Measurements from ENCODE around the gene NUDT16L1. TPM values are rescaled to one million over a fixed set of nuclear protein-coding genes. Genes with fewer than 3 reads are reported as not detected.
A peak's percentile ranks its signal among the peaks of the same experiment; 100 is the strongest.

Gene NUDT16L1
- total and polyA plus RNA-seq, 2 of the 13 experiments (the other 11 are each of a cell fraction or from before 2014, with no cell fraction given), result 28.0 to 40.5 TPM

- TF ChIP-seq ATF5 (CRISPR knock-in tag; IDR thresholded peaks at IDR 0.05; ENCODE audit: low read depth) (no peak), ZNF878 (CRISPR knock-in tag; IDR thresholded peaks at IDR 0.05) (no peak), SNAI1 (CRISPR knock-in tag; IDR thresholded peaks at IDR 0.05; ENCODE audit: borderline replicate concordance) (no peak), DMTF1 (CRISPR knock-in tag; IDR thresholded peaks at IDR 0.05) (no peak), ZNF333 (CRISPR knock-in tag; IDR thresholded peaks at IDR 0.05; ENCODE audit: borderline replicate concordance) (no peak), THAP7 (CRISPR knock-in tag; IDR thresholded peaks at IDR 0.05) (no peak), CENPX (CRISPR knock-in tag; IDR thresholded peaks at IDR 0.05) (no peak), ZNF800 (CRISPR knock-in tag; IDR thresholded peaks at IDR 0.05) (no peak), NCOA1 (CRISPR knock-in tag; IDR thresholded peaks at IDR 0.05) (no peak), ZNF704 (CRISPR knock-in tag; IDR thresholded peaks at IDR 0.05; ENCODE audit: borderline replicate concordance) (0 out of 2 replicates have a peak, but pooled peaks have one; percentile 6), TAF15 (IDR thresholded peaks at IDR 0.05; ENCODE audit: low read depth, low read length, poor library complexity, severe bottlenecking) (no peak), ZFX (CRISPR knock-in tag; IDR thresholded peaks at IDR 0.05; ENCODE audit: low read depth) (peak; percentile 66), ZBTB42 (CRISPR knock-in tag; IDR thresholded peaks at IDR 0.05) (no peak), RNF219 (CRISPR knock-in tag; IDR thresholded peaks at IDR 0.05) (no peak), RFX1 (IDR thresholded peaks at IDR 0.05) (no peak), HNRNPL (IDR thresholded peaks at IDR 0.05; ENCODE audit: low read depth, low read length) (no peak), HINFP (CRISPR knock-in tag; IDR thresholded peaks at IDR 0.05; ENCODE audit: low read depth) (no peak), HES4 (CRISPR knock-in tag; IDR thresholded peaks at IDR 0.05; ENCODE audit: borderline replicate concordance) (peak; percentile 71; the same call in 1 of the 2 replicates)
Measured at GRCh38 chr16:4693956-4694641, 737 bp downstream of the NUDT16L1 start (continued).

All from HepG2 (cell line).